HepG2 (cell line): ENCODE results near the gene ADGRL1. TPM values are rescaled to one million over a fixed set of nuclear protein-coding genes. Genes with fewer than 3 reads are reported as not detected.
"Not testable (repeated sequence)": the region's sequence is repeated elsewhere in the genome, so short reads cannot be mapped to it uniquely, and the experiment has no call there.

ENCODE experiments used
- ATAC-seq: fragments of 200-7000 bp; cut with Tn5 transposase; 3 replicates; pipeline ENCODE4 v1.9.1; 2020; ENCODE audit warnings: mild to moderate bottlenecking, moderate library complexity
- BruUV-seq: library from RNA; stranded (reverse); fragments of 400-500 nt; replicated peaks from 2 replicates; lab custom pipeline; 2021; lab: Mats Ljungman, UMichigan
- CTCF ChIA-PET: fragments of 300-600 bp; formaldehyde crosslinking; extraction: SDS; loops from one replicate; lab custom pipeline; 2021; ENCODE audit warnings: low total read pairs, inconsistent platforms, low intra/inter-chr PET ratio; lab: Yijun Ruan, JAX
- POLR2A ChIA-PET: fragments of 350-600 bp; sonication (Branson Sonifier 250); formaldehyde crosslinking; loops from one replicate; lab custom pipeline; 2020; ENCODE audit warnings: antibody characterized with exemption, inconsistent platforms; lab: Yijun Ruan, JAX
- DNase-seq: peaks from one replicate; pipeline ENCODE4 v3.0.0-alpha.2; 2015; ENCODE audit warnings: low spot score
- FAIRE-seq: peaks from 3 replicates; lab custom pipeline; 2011; peaks lifted over from hg19 to GRCh38; lab: Jason Lieb, UNC
- H2AFZ ChIP-seq: one replicate; pipeline ENCODE4 v1.6.1; 2011; ENCODE audit warnings: low read length, inconsistent platforms
- H3K27ac ChIP-seq: fragments of 300-600 bp; 3 replicates; pipeline ENCODE4 v1.8.0; 2011; ENCODE audit warnings: mixed run types, mild to moderate bottlenecking, mixed read lengths, low read length, inconsistent platforms; ENCODE audit not compliant: insufficient read depth; ENCODE audit errors: extremely low read length
- H3K27me3 ChIP-seq, 2 experiments: fragments of 200-600 bp in 1 of 2; 2 replicates in 1 of 2; 3 replicates in 1 of 2; pipeline versions ENCODE4 v1.6.0 to v1.8.0; 2011; ENCODE audit warnings: low read length in 2 of 2, mild to moderate bottlenecking in 2 of 2, moderate library complexity in 2 of 2, inconsistent platforms in 1 of 2; ENCODE audit not compliant: insufficient read depth in 2 of 2, control insufficient read depth in 1 of 2
- H3K36me3 ChIP-seq, 2 experiments: fragments of 200-600 bp in 1 of 2; replicated peaks in 1 of 2; 2 replicates in 1 of 2; 3 replicates in 1 of 2; pipeline versions ENCODE4 v1.5.1 to v1.8.0; 2011; ENCODE audit warnings: low read length in 2 of 2, inconsistent platforms in 1 of 2; ENCODE audit not compliant: insufficient read depth in 2 of 2, control insufficient read depth in 1 of 2
- H3K4me1 ChIP-seq: 2 replicates; pipeline ENCODE4 v1.5.1; 2012; ENCODE audit warnings: low read length, inconsistent platforms; ENCODE audit not compliant: insufficient read depth
- H3K4me2 ChIP-seq: 2 replicates; pipeline ENCODE4 v1.6.0; 2011; ENCODE audit warnings: low read depth, low read length, inconsistent platforms
- H3K4me3 ChIP-seq, 3 experiments: fragments of 200-600 bp in 1 of 3; sonication (generic), shearing (Covaris generic) in 1 of 3; replicated peaks in 1 of 3; 2 replicates each; pipeline ENCODE4 v1.5.1; 2011 to 2016; ENCODE audit warnings: low read length in 3 of 3, inconsistent platforms in 2 of 3, low read depth in 2 of 3, mild to moderate bottlenecking in 2 of 3, control low read depth in 1 of 3, mixed read lengths in 1 of 3; ENCODE audit not compliant: insufficient read depth in 1 of 3
- H3K79me2 ChIP-seq: one replicate; pipeline ENCODE4 v1.6.1; 2011; ENCODE audit warnings: low read length, inconsistent platforms; ENCODE audit not compliant: insufficient read depth
- H3K9ac ChIP-seq: 2 replicates; pipeline ENCODE4 v1.6.0; 2011; ENCODE audit warnings: mild to moderate bottlenecking, low read depth, low read length, inconsistent platforms; ENCODE audit not compliant: insufficient read depth
- H3K9me3 ChIP-seq: 2 replicates; pipeline ENCODE4 v1.5.1; 2012; ENCODE audit warnings: mild to moderate bottlenecking, low read length
- H4K20me1 ChIP-seq: 2 replicates; pipeline ENCODE4 v1.6.0; 2011; ENCODE audit warnings: inconsistent platforms, mild to moderate bottlenecking, low read length, moderate library complexity; ENCODE audit not compliant: insufficient read depth
- ESRRA ChIP-seq: sonication (generic); formaldehyde crosslinking; IDR thresholded peaks from 2 replicates; pipeline ENCODE4 v1.5.1; 2020; ENCODE audit warnings: mild to moderate bottlenecking, low read depth, missing genetic modification reagents
- PRDM15 ChIP-seq: sonication (generic); formaldehyde crosslinking; IDR thresholded peaks from 2 replicates; pipeline ENCODE4 v1.4.0; 2020; ENCODE audit warnings: missing genetic modification reagents
- RXRA ChIP-seq: sonication (generic); formaldehyde crosslinking; IDR thresholded peaks from 2 replicates; pipeline ENCODE4 v1.5.1; 2020; ENCODE audit warnings: missing genetic modification reagents
- RXRB ChIP-seq: IDR thresholded peaks from 2 replicates; pipeline ENCODE4 v1.6.1; 2016; ENCODE audit warnings: borderline replicate concordance, missing genetic modification reagents, missing compliant biosample characterization
- SALL1 ChIP-seq: sonication (generic); formaldehyde crosslinking; IDR thresholded peaks from 2 replicates; pipeline ENCODE4 v1.8.0; 2022; ENCODE audit warnings: mild to moderate bottlenecking, missing genetic modification reagents
- SOX6 ChIP-seq, 2 experiments: fragments of 450-650 bp in 1 of 2; sonication (generic) in 1 of 2; formaldehyde crosslinking in 1 of 2; IDR thresholded peaks; 2 replicates each; pipeline versions ENCODE4 v1.4.0 to v1.6.1; 2017 to 2020; ENCODE audit warnings: antibody characterized with exemption in 1 of 2, mild to moderate bottlenecking in 1 of 2, missing genetic modification reagents in 1 of 2
- WGBS: methylation state at CpG from one replicate; pipeline ENCODE4 v1.1.6; 2017; ENCODE audit warnings: low lambda C conversion rate; 5-methylcytosine and 5-hydroxymethylcytosine counted together
- in situ Hi-C: cut with HindIII; loops from 2 replicates; pipeline ENCODE4 v1.10.0; 2017; ENCODE audit warnings: low pct_unique_long_range_greater_than_20kb; ENCODE audit not compliant: extremely low pct_ligation_motif_present
- intact Hi-C: fragments of 100-400 bp; cut with micrococcal nuclease; formaldehyde crosslinking; loops from one replicate; pipeline ENCODE4 v1.10.0; 2022; ENCODE audit not compliant: unreplicated experiment
- polyA plus RNA-seq, 8 experiments: library from polyadenylated mRNA; depleted of rRNA in 3 of 8; stranded (reverse) in 7 of 8; unstranded in 1 of 8; fragments of >200 nt; fragmentation: Illumina TruSeq in 4 of 8; extraction: Trizol in 4 of 8; gene quantifications; 2 replicates each; pipeline versions ENCODE4 v1.2.1 to v1.2.3, GENCODE V29; 2011 to 2016; ENCODE audit warnings: low read depth in 4 of 8, missing spikeins in 1 of 8, mixed read lengths in 1 of 8; ENCODE audit not compliant: insufficient read depth in 1 of 8
- total RNA-seq, 5 experiments: library from RNA; depleted of rRNA; stranded (reverse); fragments of >200 nt; fragmentation: Illumina TruSeq; extraction: Trizol; gene quantifications; 2 replicates each; pipeline ENCODE4 v1.2.3, GENCODE V29; 2016; ENCODE audit warnings: low read depth in 1 of 5

The ADGRL1 gene
- total and polyA plus RNA-seq, 2 of the 13 experiments (the other 11 are each of a cell fraction or from before 2014, with no cell fraction given) = 0.49 to 1.7 TPM

GRCh38 chr19:14186684-14187083 lies 19.3 kb downstream of the ADGRL1 start (continued):
- TF ChIP-seq PRDM15 (CRISPR knock-in tag) = peak; percentile 77
- peak; percentile 54; the same call in 1 of the 2 replicates for TF ChIP-seq RXRB (CRISPR knock-in tag)
- TF ChIP-seq RXRA (CRISPR knock-in tag) = peak; percentile 61; the same call in 1 of the 2 replicates
- peak; percentile 89 for TF ChIP-seq ESRRA (CRISPR knock-in tag)
- TF ChIP-seq SALL1 = 0 out of 2 replicates have a peak, but pooled peaks have one; percentile 15
- not testable (repeated sequence) for TF ChIP-seq SOX6 (IDR thresholded peaks at IDR 0.05)
- peak; percentile 41; the same call in 1 of the 2 replicates for TF ChIP-seq SOX6 (CRISPR knock-in tag; IDR thresholded peaks at IDR 0.05)

GRCh38 chr19:14185691-14186090 lies 20.3 kb downstream of the ADGRL1 start:
- H3K4me2 ChIP-seq, POLR2A ChIA-PET, CTCF ChIA-PET, H3K27me3 ChIP-seq, DNase-seq, H2AFZ ChIP-seq, FAIRE-seq, H3K79me2 ChIP-seq, in situ Hi-C loops, H3K4me3 ChIP-seq, H3K4me1 ChIP-seq, H3K9me3 ChIP-seq, H3K27ac ChIP-seq, H3K36me3 ChIP-seq, intact Hi-C loops, H3K9ac ChIP-seq, H4K20me1 ChIP-seq, ATAC-seq, BruUV-seq: not testable (repeated sequence)
- 19% methylated on average over 1 of the region's 1 CpG for WGBS
